ENCODE data around the gene IFNAR2.

Gene IFNAR2

GRCh38 chr21:33267250-33267649 lies 37.5 kb downstream of the IFNAR2 start:
- DNase-seq (ENCODE audit: low spot score) = no peak

GRCh38 chr21:33268393-33268736 lies 38.6 kb downstream of the IFNAR2 start:
- DNase-seq (ENCODE audit: low spot score) = no peak

GRCh38 chr21:33268737-33269441 lies 39.2 kb downstream of the IFNAR2 start:
- no peak for DNase-seq (ENCODE audit: low spot score)

- no peak for DNase-seq (ENCODE audit: low spot score)
Measured at GRCh38 chr21:33270986-33271385, 41.2 kb downstream of the IFNAR2 start.

- DNase-seq (ENCODE audit: low spot score) = no peak
Measured at GRCh38 chr21:33273044-33273443, 43.3 kb downstream of the IFNAR2 start.

- no peak for DNase-seq (ENCODE audit: low spot score)
Measured at GRCh38 chr21:33278721-33279120, 49.0 kb downstream of the IFNAR2 start.

- no peak for DNase-seq (ENCODE audit: low spot score)
Measured at GRCh38 chr21:33279330-33279820, 49.6 kb downstream of the IFNAR2 start.
